WI38 (cell line): ENCODE measurements around the gene MOK.

Experiments used
- H3K4me3 ChIP-seq: 2 replicates; pipeline ENCODE4 v1.5.1; 2011; ENCODE audit warnings: low read depth, mild to moderate bottlenecking, control low read depth, low read length
- CTCF ChIP-seq: IDR thresholded peaks from 2 replicates; pipeline ENCODE4 v1.5.1; 2012; ENCODE audit warnings: low read depth, mild to moderate bottlenecking, control low read depth, low read length

Gene MOK

GRCh38 chr14:102295270-102295669 lies 9.7 kb downstream of the MOK start:
- TF ChIP-seq CTCF: 0 out of 2 replicates have a peak, but pooled peaks have one; percentile 44
- no peak overlapping the region for H3K4me3 ChIP-seq

GRCh38 chr14:102293781-102294180 lies 11.2 kb downstream of the MOK start:
- TF ChIP-seq CTCF: no peak
- no peak overlapping the region for H3K4me3 ChIP-seq

GRCh38 chr14:102292441-102292840 lies 12.5 kb downstream of the MOK start:
- TF ChIP-seq CTCF: no peak
- H3K4me3 ChIP-seq: no peak overlapping the region

GRCh38 chr14:102288139-102288538 lies 16.8 kb downstream of the MOK start:
- no peak for TF ChIP-seq CTCF
- no peak overlapping the region for H3K4me3 ChIP-seq

- no peak for TF ChIP-seq CTCF
Observed at GRCh38 chr14:102285106-102285505, 19.9 kb downstream of the MOK start.

GRCh38 chr14:102283631-102284129 lies 21.3 kb downstream of the MOK start:
- no peak for TF ChIP-seq CTCF
- H3K4me3 ChIP-seq: no peak overlapping the region

More at GRCh38 chr14:102285106-102285505, 19.9 kb downstream of the MOK start:
- H3K4me3 ChIP-seq: no peak overlapping the region

- no peak overlapping the region for H3K4me3 ChIP-seq
- no peak for TF ChIP-seq CTCF
Observed at GRCh38 chr14:102282751-102283465, 22.1 kb downstream of the MOK start.
